ENCODE data around the gene BST1. TPM values are rescaled to one million over a fixed set of nuclear protein-coding genes. Genes with fewer than 3 reads are reported as not detected.

BST1 gene
- total RNA-seq, 1 experiment from 2014 or later = not detected

DNA sequence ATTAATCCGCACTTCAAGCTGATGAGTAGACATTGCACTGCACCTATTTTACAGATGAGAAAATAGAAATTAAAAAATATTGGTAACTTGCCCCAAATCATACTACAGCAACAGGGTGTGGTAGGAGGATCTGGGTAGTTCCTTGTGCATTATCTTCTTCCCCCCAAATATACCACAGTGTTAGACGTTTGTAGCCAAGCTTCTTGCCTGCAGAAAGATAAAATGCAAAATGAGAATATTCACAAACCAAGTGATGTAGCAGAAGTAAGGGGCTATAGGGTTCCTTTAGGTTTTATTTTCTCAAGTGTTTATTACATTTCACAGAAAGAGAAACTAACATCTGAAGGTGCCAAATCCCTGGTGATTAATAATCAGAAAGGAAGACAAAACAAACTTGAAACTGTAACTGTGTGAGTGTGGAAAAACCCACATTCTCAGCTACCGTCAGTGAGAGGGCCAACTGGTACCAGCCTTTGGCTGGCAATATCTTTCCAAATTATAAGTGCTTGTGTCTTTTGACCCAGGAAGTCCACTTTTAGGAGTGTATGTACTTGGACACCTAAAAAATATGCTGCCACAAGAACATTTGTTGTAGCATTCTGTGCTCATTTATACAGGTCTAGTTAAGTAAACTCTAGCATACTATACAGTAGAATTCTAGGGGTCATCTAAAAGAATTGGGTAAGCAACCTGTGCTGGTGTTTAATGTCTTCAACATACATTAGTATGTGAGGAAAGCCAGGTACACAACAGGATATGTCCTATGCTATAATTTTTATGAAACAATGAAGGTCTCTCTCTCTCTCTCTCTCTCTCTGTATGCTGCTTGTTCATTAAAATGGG is 68.6 kb downstream of the BST1 start:
- H3K4me3 Mint-ChIP-seq = no peak overlapping the region
- no peak overlapping the region for H4K91ac ChIP-seq (ENCODE audit: insufficient read length, low read depth, low read length)

More for the DNA sequence above, 68.6 kb downstream of the BST1 start:
- H3K18ac ChIP-seq (ENCODE audit: insufficient read length, low read depth, low read length) = no peak overlapping the region
- no peak overlapping the region for H2BK12ac ChIP-seq (ENCODE audit: insufficient read length, low read depth, low read length)
- Mint-ChIP-seq H3K4me1 (peaks cover 0 to 6% of the 10 kb centered on the region in 2 experiments; a peak in 2 of 4 replicates), H3K9me3 (no peaks in the 10 kb centered on the region), H3K27me3 (ENCODE audit: low read depth) (peaks cover 45% of the 10 kb centered on the region), H3K36me3 (ENCODE audit: insufficient read depth in 1 of 3, low read depth in 3 of 3) (no peaks in the 10 kb centered on the region; a peak in 1 of 7 replicates), H3K27ac (no peak overlapping the region)
- H3K9ac ChIP-seq (ENCODE audit: extremely low read depth, insufficient read length, low read length) = no peak overlapping the region
- no peak overlapping the region for H2BK20ac ChIP-seq (ENCODE audit: low read depth, low read length, poor library complexity, severe bottlenecking)
- H3K4me1 ChIP-seq (ENCODE audit: insufficient read depth, low read length) = no peaks in the 10 kb centered on the region
- H3K27me3 ChIP-seq (ENCODE audit: insufficient read depth, low read length) = no peaks in the 10 kb centered on the region
- no peak overlapping the region for H2AFZ ChIP-seq (ENCODE audit: low read length)
- no peaks in the 10 kb centered on the region for H3K79me2 ChIP-seq (ENCODE audit: insufficient read depth, low read length)
- TF ChIP-seq, protein P1, sequence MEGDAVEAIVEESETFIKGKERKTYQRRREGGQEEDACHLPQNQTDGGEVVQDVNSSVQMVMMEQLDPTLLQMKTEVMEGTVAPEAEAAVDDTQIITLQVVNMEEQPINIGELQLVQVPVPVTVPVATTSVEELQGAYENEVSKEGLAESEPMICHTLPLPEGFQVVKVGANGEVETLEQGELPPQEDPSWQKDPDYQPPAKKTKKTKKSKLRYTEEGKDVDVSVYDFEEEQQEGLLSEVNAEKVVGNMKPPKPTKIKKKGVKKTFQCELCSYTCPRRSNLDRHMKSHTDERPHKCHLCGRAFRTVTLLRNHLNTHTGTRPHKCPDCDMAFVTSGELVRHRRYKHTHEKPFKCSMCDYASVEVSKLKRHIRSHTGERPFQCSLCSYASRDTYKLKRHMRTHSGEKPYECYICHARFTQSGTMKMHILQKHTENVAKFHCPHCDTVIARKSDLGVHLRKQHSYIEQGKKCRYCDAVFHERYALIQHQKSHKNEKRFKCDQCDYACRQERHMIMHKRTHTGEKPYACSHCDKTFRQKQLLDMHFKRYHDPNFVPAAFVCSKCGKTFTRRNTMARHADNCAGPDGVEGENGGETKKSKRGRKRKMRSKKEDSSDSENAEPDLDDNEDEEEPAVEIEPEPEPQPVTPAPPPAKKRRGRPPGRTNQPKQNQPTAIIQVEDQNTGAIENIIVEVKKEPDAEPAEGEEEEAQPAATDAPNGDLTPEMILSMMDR (conservative IDR thresholded peaks at IDR 0.05) = no peak
- H3K79me1 ChIP-seq (ENCODE audit: insufficient read depth, low read depth, low read length, poor library complexity, severe bottlenecking) = no peaks in the 10 kb centered on the region
- no peak overlapping the region for H4K8ac ChIP-seq (replicated peaks; ENCODE audit: insufficient read length, low read depth, low read length)
- no peak overlapping the region for H4K5ac ChIP-seq (ENCODE audit: insufficient read length, low read depth, low read length)
- no peak overlapping the region for H2BK5ac ChIP-seq (ENCODE audit: insufficient read length, low read length)
- WGBS (ENCODE audit: extremely low coverage, insufficient read length, low lambda C conversion rate) = no CpG with 5 or more reads among the region's 3 CpGs
- no peak overlapping the region for H2BK15ac ChIP-seq (ENCODE audit: low read depth, low read length)
- no peak overlapping the region for H3K56ac ChIP-seq (ENCODE audit: insufficient read length, low read depth, low read length)
- DNase-seq = no peak
- no peak overlapping the region for H3K27ac ChIP-seq (ENCODE audit: insufficient read length, low read depth, low read length)
- H4K20me1 ChIP-seq (ENCODE audit: control insufficient read depth, insufficient read depth, insufficient read length) = no peaks in the 10 kb centered on the region
- H2BK120ac ChIP-seq (ENCODE audit: low read depth, low read length, poor library complexity, severe bottlenecking) = no peak overlapping the region
- no peak overlapping the region for H3K23ac ChIP-seq (ENCODE audit: insufficient read length, low read depth, low read length)
- H3K14ac ChIP-seq (ENCODE audit: insufficient read depth, low read length) = no peak overlapping the region
- no peak overlapping the region for H3T11ph ChIP-seq (ENCODE audit: low read length)
- H2AK5ac ChIP-seq (ENCODE audit: insufficient read length, low read length) = no peak overlapping the region
- H3K23me2 ChIP-seq (ENCODE audit: insufficient read length, low read depth, low read length, poor library complexity, severe bottlenecking) = no peaks in the 10 kb centered on the region
- no peak overlapping the region for H3K4ac ChIP-seq (ENCODE audit: low read depth, low read length)
- H3K9me3 ChIP-seq (ENCODE audit: control insufficient read depth, low read depth, low read length) = no peaks in the 10 kb centered on the region
- H3K4me2 ChIP-seq (ENCODE audit: insufficient read depth, insufficient read length, low read length) = no peak overlapping the region
